OCI-LY7 (cell line): ENCODE results near the gene PYGB. TPM values are rescaled to one million over a fixed set of nuclear protein-coding genes. Genes with fewer than 3 reads are reported as not detected.
A peak's percentile ranks its signal among the peaks of the same experiment; 100 is the strongest.

Source experiments
- BruUV-seq: library from RNA; stranded (reverse); fragments of 400-500 nt; replicated peaks from 2 replicates; lab custom pipeline; 2021; lab: Mats Ljungman, UMichigan
- CTCF ChIA-PET: fragments of 300-600 bp; sonication (Branson Sonifier 250); formaldehyde crosslinking; loops from one replicate; lab custom pipeline; 2022; ENCODE audit warnings: antibody characterized with exemption; ENCODE audit not compliant: unreplicated experiment; lab: Charles Lee
- POLR2A ChIA-PET: fragments of 300-600 bp; sonication (Branson Sonifier 250); formaldehyde crosslinking; loops from one replicate; lab custom pipeline; 2022; ENCODE audit warnings: antibody characterized with exemption; lab: Charles Lee
- DNase-seq: peaks from one replicate; pipeline ENCODE4 v3.0.0-alpha.2; 2015; ENCODE audit warnings: low spot score
- H2AFZ ChIP-seq: fragments of 200-600 bp; sonication (generic), shearing (Covaris generic); 2 replicates; pipeline ENCODE4 v1.6.1; 2014; ENCODE audit warnings: mild to moderate bottlenecking, antibody characterized with exemption, low read length, moderate library complexity
- H3K27ac ChIP-seq: fragments of 200-600 bp; sonication (generic); 2 replicates; pipeline ENCODE4 v1.5.1; 2014; ENCODE audit warnings: mixed run types, low read depth, mild to moderate bottlenecking, moderate library complexity, low read length, inconsistent platforms; ENCODE audit not compliant: poor library complexity, severe bottlenecking
- H3K36me3 ChIP-seq: fragments of 200-600 bp; sonication (generic); 2 replicates; pipeline ENCODE4 v1.6.1; 2014; ENCODE audit warnings: mild to moderate bottlenecking, antibody characterized with exemption, low read length, moderate library complexity, mixed read lengths; ENCODE audit not compliant: insufficient read depth
- H3K4me1 ChIP-seq: fragments of 200-600 bp; sonication (generic); 2 replicates; pipeline ENCODE4 v1.5.1; 2014; ENCODE audit warnings: mild to moderate bottlenecking, low read length; ENCODE audit not compliant: insufficient read depth, poor library complexity, severe bottlenecking
- H3K4me2 ChIP-seq: fragments of 200-600 bp; sonication (generic); 2 replicates; pipeline ENCODE4 v1.6.1; 2014; ENCODE audit warnings: mild to moderate bottlenecking, low read length
- H3K4me3 ChIP-seq: fragments of 200-600 bp; sonication (generic); 2 replicates; pipeline ENCODE4 v1.5.1; 2014; ENCODE audit warnings: mild to moderate bottlenecking, low read depth, low read length; ENCODE audit not compliant: poor library complexity, severe bottlenecking
- H3K79me2 ChIP-seq: fragments of 200-600 bp; sonication (generic); 2 replicates; pipeline ENCODE4 v1.6.1; 2016; ENCODE audit warnings: low read depth, mild to moderate bottlenecking, low read length, moderate library complexity, mixed read lengths; ENCODE audit not compliant: insufficient read depth
- H3K9me2 ChIP-seq: fragments of 200-600 bp; sonication (generic); 2 replicates; pipeline ENCODE4 v1.6.1; 2016; ENCODE audit warnings: mild to moderate bottlenecking, low read length, mixed read lengths; ENCODE audit not compliant: insufficient read depth
- H3K9me3 ChIP-seq: fragments of 200-600 bp; sonication (generic); 2 replicates; pipeline ENCODE4 v1.6.1; 2014; ENCODE audit warnings: mild to moderate bottlenecking, mixed run types, low read length, mixed read lengths
- H4K20me1 ChIP-seq: fragments of 200-600 bp; sonication (generic); 2 replicates; pipeline ENCODE4 v1.6.1; 2014; ENCODE audit warnings: mild to moderate bottlenecking, antibody characterized with exemption, low read length, moderate library complexity, mixed read lengths; ENCODE audit not compliant: insufficient read depth
- CTCF ChIP-seq: fragments of 200-600 bp; sonication (generic); conservative IDR thresholded peaks from 2 replicates; pipeline ENCODE4 v1.5.1; 2014; ENCODE audit warnings: mild to moderate bottlenecking, antibody characterized with exemption, low read length, moderate library complexity, mixed read lengths
- EZH2phosphoT487 ChIP-seq: fragments of 200-600 bp; sonication (generic); IDR thresholded peaks from 2 replicates; pipeline ENCODE4 v1.6.1; 2018; ENCODE audit warnings: low read depth, borderline replicate concordance, mild to moderate bottlenecking, mixed run types, antibody characterized with exemption, low read length, moderate library complexity, mixed read lengths
- intact Hi-C: fragments of 100-400 bp; cut with micrococcal nuclease; formaldehyde crosslinking; loops from one replicate; pipeline ENCODE4 v1.10.0; 2022; ENCODE audit not compliant: unreplicated experiment
- total RNA-seq, 2 experiments: library from RNA; depleted of rRNA in 1 of 2; stranded (reverse); fragments of >200 nt in 1 of 2; shearing (Covaris generic) in 1 of 2; gene quantifications; 2 replicates each; pipeline ENCODE4 v1.2.3, GENCODE V29; 2014 to 2022

The PYGB gene
- total RNA-seq, 2 experiments from 2014 or later, result 4.9 to 7.0 TPM

GRCh38 chr20:25281541-25281991, 33.7 kb downstream of the PYGB start:
- Histone ChIP-seq H3K79me2 (no peaks in the 10 kb centered on the region), H3K9me3 (no peaks in the 10 kb centered on the region), H3K4me1 (peaks cover 32% of the 10 kb centered on the region), H4K20me1 (peaks cover 37% of the 10 kb centered on the region), H2AFZ (no peak overlapping the region), H3K4me3 (no peak overlapping the region), H3K27ac (no peak overlapping the region), H3K9me2 (no peaks in the 10 kb centered on the region), H3K4me2 (peak overlapping the region; percentile 71), H3K36me3 (no peaks in the 10 kb centered on the region; the same call in 1 of the 2 replicates)
- peak; percentile 97 for DNase-seq
- intact Hi-C loops, result loop anchor here (1.0 to 5.0 kb wide), 6 partner anchors 35 to 583 kb away; partner anchors contain the start of genes APMAP, ENTPD6 and GINS1
- ChIA-PET POLR2A (no interaction called here), CTCF (interaction anchor here (1.0 kb wide), 1 partner anchor 35 kb away, joined by 3 read pairs; no protein-coding TSS in a partner anchor)
- BruUV-seq, result no TSS peak
- TF ChIP-seq CTCF (no peak), EZH2phosphoT487 (no peak; the same call in 1 of the 2 replicates)

DNA sequence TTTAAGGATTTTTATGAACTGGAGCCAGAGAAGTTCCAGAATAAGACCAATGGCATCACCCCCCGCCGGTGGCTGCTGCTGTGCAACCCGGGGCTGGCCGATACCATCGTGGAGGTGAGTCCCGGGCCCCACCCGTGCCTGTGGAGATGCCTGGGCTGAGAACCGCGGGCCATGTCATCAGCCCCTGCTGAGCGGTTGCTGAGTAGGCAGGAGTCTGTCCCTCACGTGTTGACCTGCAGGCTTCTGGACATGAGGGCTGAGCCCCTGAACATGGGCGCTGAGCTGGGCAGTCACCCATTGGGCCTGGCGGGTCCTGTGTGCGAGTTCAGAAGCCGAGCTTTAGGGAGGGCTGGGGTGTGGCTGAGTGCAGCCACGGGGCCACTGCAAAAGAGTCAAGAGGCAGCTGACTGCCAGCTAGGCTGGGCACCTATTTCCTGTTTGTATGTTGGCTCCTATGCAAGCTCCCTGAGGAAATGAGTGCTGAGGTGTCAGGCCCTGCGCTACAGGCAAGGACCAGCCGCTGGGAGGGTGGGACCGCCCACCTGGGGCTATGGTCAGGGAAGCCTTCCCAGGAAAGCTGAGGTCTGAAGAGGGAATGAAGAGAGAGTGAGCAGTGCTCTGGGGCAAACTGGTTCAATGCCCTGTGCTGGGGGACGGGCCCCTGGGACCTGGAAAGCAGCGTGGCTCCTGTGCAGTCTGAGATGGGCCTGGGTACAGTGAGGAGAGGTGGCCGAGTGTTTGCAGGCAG, 34.3 kb downstream of the PYGB start:
- intact Hi-C loops, result loop anchor here (5.0 kb wide), 2 partner anchors 85 to 125 kb away; partner anchors contain the start of genes ENTPD6 and GINS1

More for the DNA sequence above, 34.3 kb downstream of the PYGB start:
- H3K9me3 ChIP-seq, result no peaks in the 10 kb centered on the region
- BruUV-seq, result no TSS peak
- H3K4me3 ChIP-seq, result peak overlapping the region; percentile 31
- no peaks in the 10 kb centered on the region; the same call in 1 of the 2 replicates for H3K36me3 ChIP-seq
- POLR2A ChIA-PET, result no interaction called here
- no peaks in the 10 kb centered on the region for H3K9me2 ChIP-seq
- no peaks in the 10 kb centered on the region for H3K79me2 ChIP-seq
- peak overlapping the region; percentile 71 for H3K4me2 ChIP-seq
- TF ChIP-seq CTCF (no peak), EZH2phosphoT487 (no peak)
- H4K20me1 ChIP-seq, result peaks cover 37% of the 10 kb centered on the region
- CTCF ChIA-PET, result interaction anchor here (1.0 kb wide), 1 partner anchor 36 kb away, joined by 3 read pairs; no protein-coding TSS in a partner anchor
- H2AFZ ChIP-seq, result no peak overlapping the region
- H3K4me1 ChIP-seq, result peaks cover 32% of the 10 kb centered on the region
- no peak for DNase-seq
- H3K27ac ChIP-seq, result no peak overlapping the region
